ENCODE results near the gene MEF2D. TPM values are rescaled to one million over a fixed set of nuclear protein-coding genes. Genes with fewer than 3 reads are reported as not detected.
A peak's percentile ranks its signal among the peaks of the same experiment; 100 is the strongest.

MEF2D gene
- polyA plus RNA-seq, 1 donor (not counting 4 experiments of a cell fraction or from before 2014, with no cell fraction given), result 9.3 TPM

GRCh38 chr1:156502391-156502893 lies 1.9 kb upstream of the MEF2D start:
- Histone ChIP-seq H3K4me1 (ENCODE audit: control insufficient read depth, extremely low read depth, insufficient read depth, low read length) (peaks cover 55% of the 10 kb centered on the region), H3K27ac (ENCODE audit: control insufficient read depth, insufficient read depth, low read length) (peak overlapping the region; percentile 98), H3K36me3 (ENCODE audit: control insufficient read depth in 2 of 2, extremely low read depth in 1 of 2, insufficient read depth in 2 of 2, low read length in 2 of 2) (peaks cover 0 to under 1% of the 10 kb centered on the region in 2 experiments), H3K4me3 (ENCODE audit: control insufficient read depth in 2 of 3, extremely low read depth in 1 of 3, insufficient read depth in 2 of 3, low read depth in 1 of 3, low read length in 3 of 3) (peak overlapping the region in 2 of 3 experiments; percentile 4 to 32), H4K20me1 (ENCODE audit: control insufficient read depth, extremely low read depth, insufficient read depth, low read length) (peaks cover 10% of the 10 kb centered on the region), H3K4me2 (ENCODE audit: control insufficient read depth, extremely low read depth, insufficient read depth, low read depth, low read length) (peak overlapping the region; percentile 85), H3K79me2 (ENCODE audit: control insufficient read depth, insufficient read depth, low read length) (peaks cover 30% of the 10 kb centered on the region), H3K27me3 (ENCODE audit: control insufficient read depth, extremely low read depth, insufficient read depth, low read length) (no peaks in the 10 kb centered on the region), H3K9me1 (ENCODE audit: control insufficient read depth, extremely low read depth, insufficient read depth, low read length) (peaks cover 6% of the 10 kb centered on the region), H3K9me3 (ENCODE audit: control insufficient read depth, low read depth, low read length) (no peaks in the 10 kb centered on the region), H2AFZ (ENCODE audit: control insufficient read depth, low read length) (no peak overlapping the region), H3K9ac (ENCODE audit: control insufficient read depth, extremely low read depth, insufficient read depth, low read length) (peak overlapping the region; percentile 81)
- TF ChIP-seq, protein P1, sequence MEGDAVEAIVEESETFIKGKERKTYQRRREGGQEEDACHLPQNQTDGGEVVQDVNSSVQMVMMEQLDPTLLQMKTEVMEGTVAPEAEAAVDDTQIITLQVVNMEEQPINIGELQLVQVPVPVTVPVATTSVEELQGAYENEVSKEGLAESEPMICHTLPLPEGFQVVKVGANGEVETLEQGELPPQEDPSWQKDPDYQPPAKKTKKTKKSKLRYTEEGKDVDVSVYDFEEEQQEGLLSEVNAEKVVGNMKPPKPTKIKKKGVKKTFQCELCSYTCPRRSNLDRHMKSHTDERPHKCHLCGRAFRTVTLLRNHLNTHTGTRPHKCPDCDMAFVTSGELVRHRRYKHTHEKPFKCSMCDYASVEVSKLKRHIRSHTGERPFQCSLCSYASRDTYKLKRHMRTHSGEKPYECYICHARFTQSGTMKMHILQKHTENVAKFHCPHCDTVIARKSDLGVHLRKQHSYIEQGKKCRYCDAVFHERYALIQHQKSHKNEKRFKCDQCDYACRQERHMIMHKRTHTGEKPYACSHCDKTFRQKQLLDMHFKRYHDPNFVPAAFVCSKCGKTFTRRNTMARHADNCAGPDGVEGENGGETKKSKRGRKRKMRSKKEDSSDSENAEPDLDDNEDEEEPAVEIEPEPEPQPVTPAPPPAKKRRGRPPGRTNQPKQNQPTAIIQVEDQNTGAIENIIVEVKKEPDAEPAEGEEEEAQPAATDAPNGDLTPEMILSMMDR (optimal IDR thresholded peaks at IDR 0.05 in 1 of 3, IDR thresholded peaks at IDR 0.05 in 1 of 3, conservative IDR thresholded peaks at IDR 0.05 in 1 of 3; ENCODE audit: extremely low read depth in 1 of 3, insufficient read depth in 2 of 3, low read length in 3 of 3), result no peak
- TF ChIP-seq EZH2 (IDR thresholded peaks at IDR 0.05; ENCODE audit: low read length), result no peak
- FAIRE-seq, result no peak
- DNase-seq (ENCODE audit: low read depth, low spot score), result no peak
- dilution Hi-C loops (cut with MboI; ENCODE audit: extremely low pct_ligation_motif_present, low sequenced_read_pairs), result no loop called here

DNA sequence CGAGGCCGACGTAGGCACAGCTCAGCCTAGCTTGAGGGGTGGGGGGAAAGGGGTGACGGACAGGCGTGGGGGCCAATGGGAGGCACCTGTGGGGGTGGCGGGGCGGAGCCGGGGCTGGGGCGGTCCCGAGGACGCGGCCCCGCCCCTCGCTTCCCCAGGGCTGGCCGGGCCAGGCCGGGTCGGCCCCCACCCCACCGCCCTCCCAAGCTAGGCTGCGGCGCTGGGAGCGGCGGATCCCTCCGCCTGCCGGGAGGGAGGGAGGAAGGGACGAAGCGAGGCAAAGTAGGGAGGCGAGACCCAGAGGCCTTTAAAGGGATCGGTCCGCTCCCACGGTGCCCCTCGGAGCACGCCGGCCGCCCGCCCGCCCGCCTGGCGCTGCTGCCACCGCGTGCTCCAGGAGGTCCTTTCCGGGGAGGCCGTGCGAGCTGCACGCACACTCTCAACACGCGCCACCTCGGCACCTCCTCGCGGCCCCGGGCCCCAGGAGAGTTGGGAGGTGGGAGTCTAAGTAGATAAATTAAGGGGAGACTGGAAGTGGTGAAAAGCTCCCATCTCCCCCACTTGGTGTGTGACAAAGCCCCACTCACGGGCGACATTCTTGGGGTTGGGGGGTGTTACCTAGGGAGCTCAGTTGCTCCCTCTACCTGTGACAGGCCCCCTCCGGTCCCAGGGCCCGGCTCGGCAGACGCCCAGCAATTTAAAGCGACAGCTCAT lies 375 bp upstream of the MEF2D start:
- peak overlapping the region; percentile 58 for H2AFZ ChIP-seq (ENCODE audit: control insufficient read depth, low read length)
- peaks cover 45% of the 10 kb centered on the region for H3K79me2 ChIP-seq (ENCODE audit: control insufficient read depth, insufficient read depth, low read length)
- FAIRE-seq (no peak), DNase-seq (ENCODE audit: low read depth, low spot score) (peak; percentile 62)
- dilution Hi-C loops (cut with MboI; ENCODE audit: extremely low pct_ligation_motif_present, low sequenced_read_pairs), result no loop called here
- peaks cover 66% of the 10 kb centered on the region for H3K4me1 ChIP-seq (ENCODE audit: control insufficient read depth, extremely low read depth, insufficient read depth, low read length)
- peaks cover 14% of the 10 kb centered on the region for H3K9me1 ChIP-seq (ENCODE audit: control insufficient read depth, extremely low read depth, insufficient read depth, low read length)
- H3K9ac ChIP-seq (ENCODE audit: control insufficient read depth, extremely low read depth, insufficient read depth, low read length), result peak overlapping the region; percentile 97
- peak overlapping the region; percentile 98 for H3K27ac ChIP-seq (ENCODE audit: control insufficient read depth, insufficient read depth, low read length)
- no peaks in the 10 kb centered on the region for H3K27me3 ChIP-seq (ENCODE audit: control insufficient read depth, extremely low read depth, insufficient read depth, low read length)
- peaks cover 22% of the 10 kb centered on the region for H4K20me1 ChIP-seq (ENCODE audit: control insufficient read depth, extremely low read depth, insufficient read depth, low read length)
- H3K9me3 ChIP-seq (ENCODE audit: control insufficient read depth, low read depth, low read length), result no peaks in the 10 kb centered on the region
- peaks cover 2 to 10% of the 10 kb centered on the region in 2 experiments for H3K36me3 ChIP-seq (ENCODE audit: control insufficient read depth in 2 of 2, extremely low read depth in 1 of 2, insufficient read depth in 2 of 2, low read length in 2 of 2)
- TF ChIP-seq EZH2 (IDR thresholded peaks at IDR 0.05; ENCODE audit: low read length), result no peak
- TF ChIP-seq, protein P1 (optimal IDR thresholded peaks at IDR 0.05 in 1 of 3, IDR thresholded peaks at IDR 0.05 in 1 of 3, conservative IDR thresholded peaks at IDR 0.05 in 1 of 3; ENCODE audit: extremely low read depth in 1 of 3, insufficient read depth in 2 of 3, low read length in 3 of 3), result peak; percentile 56 to 70 (median 64)
- peak overlapping the region; percentile 89 for H3K4me2 ChIP-seq (ENCODE audit: control insufficient read depth, extremely low read depth, insufficient read depth, low read depth, low read length)
- peak overlapping the region; percentile 82 to 99 (median 91) for H3K4me3 ChIP-seq (ENCODE audit: control insufficient read depth in 2 of 3, extremely low read depth in 1 of 3, insufficient read depth in 2 of 3, low read depth in 1 of 3, low read length in 3 of 3)

Data from keratinocyte (primary cell).